Suprapubic skin (tissue), 4 donors: ENCODE data around the gene PDGFC. TPM values are rescaled to one million over a fixed set of nuclear protein-coding genes. Genes with fewer than 3 reads are reported as not detected.

Experiments used
- DNase-seq, 2 donors: peaks; one replicate each; pipeline ENCODE4 v3.0.0-alpha.2; 2019; ENCODE audit warnings: low spot score in 2 of 2
- H3K27ac ChIP-seq: fragments of 200-600 bp; sonication (generic); one replicate; pipeline ENCODE4 v1.5.1; 2019
- H3K27me3 ChIP-seq: fragments of 200-600 bp; sonication (generic); one replicate; pipeline ENCODE4 v1.5.1; 2019
- H3K36me3 ChIP-seq: fragments of 200-600 bp; sonication (generic); one replicate; pipeline ENCODE4 v1.5.1; 2019
- H3K4me1 ChIP-seq: fragments of 200-600 bp; sonication (generic); one replicate; pipeline ENCODE4 v1.5.1; 2019
- H3K4me3 ChIP-seq: fragments of 200-600 bp; sonication (generic); one replicate; pipeline ENCODE4 v1.5.1; 2019; ENCODE audit warnings: mild to moderate bottlenecking
- H3K9me3 ChIP-seq: fragments of 200-600 bp; sonication (generic); one replicate; pipeline ENCODE4 v1.5.1; 2019
- EP300 ChIP-seq: sonication (generic); formaldehyde crosslinking; IDR thresholded peaks from one replicate; pipeline ENCODE4 v1.6.1; 2017; ENCODE audit warnings: antibody characterized with exemption
- POLR2A ChIP-seq, 2 donors: fragments of 450-650 bp; IDR thresholded peaks; one replicate each; pipeline ENCODE4 v1.6.1; 2017; ENCODE audit warnings: antibody characterized with exemption in 2 of 2, mild to moderate bottlenecking in 2 of 2, moderate library complexity in 2 of 2
- POLR2AphosphoS5 ChIP-seq, 3 donors: sonication (generic); formaldehyde crosslinking; IDR thresholded peaks; one replicate each; pipeline ENCODE4 v1.6.1; 2017; ENCODE audit warnings: antibody characterized with exemption in 3 of 3
- WGBS: methylation state at CpG from one replicate; pipeline ENCODE4 v1.1.5; 2018; 5-methylcytosine and 5-hydroxymethylcytosine counted together
- total RNA-seq, 4 donors: library from RNA; depleted of rRNA; stranded (reverse); fragments of >200 nt; gene quantifications; one replicate each; pipeline ENCODE4 v1.1.0, GENCODE V29; 2016
- TF ChIP-seq, protein P1 (sequence below), 2 donors: fragments of 200-600 bp in 1 of 2; fragments of 450-650 bp in 1 of 2; sonication (generic) in 1 of 2; IDR thresholded peaks; one replicate each; pipeline ENCODE4 v1.5.1; 2016 to 2019; ENCODE audit warnings: antibody characterized with exemption in 2 of 2, mild to moderate bottlenecking in 1 of 2, moderate library complexity in 1 of 2

The PDGFC gene
- total RNA-seq, 4 donors from 2014 or later, result 12.0 to 26.4 (median 22.4) TPM

DNA sequence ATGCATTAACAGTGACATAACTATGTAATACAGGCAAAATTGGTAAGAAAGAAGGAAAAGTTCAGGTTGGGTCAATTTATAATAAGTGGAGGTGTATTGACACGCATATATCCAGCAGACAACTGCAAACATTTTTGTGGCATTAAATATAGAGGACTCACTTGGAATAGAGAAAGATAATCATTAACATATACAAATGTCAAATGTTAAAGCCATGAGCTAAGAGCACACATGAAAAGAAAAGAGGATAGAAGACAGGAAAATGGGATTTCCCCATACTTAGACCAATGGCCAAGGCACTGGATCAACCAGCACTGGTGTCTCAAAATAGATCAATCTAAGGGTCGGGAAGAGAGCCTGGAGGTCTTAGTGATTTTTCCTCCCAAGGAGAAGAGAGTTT is 187.6 kb downstream of the PDGFC start:
- no peak for DNase-seq
- Histone ChIP-seq H3K9me3 (no peaks in the 10 kb centered on the region), H3K27ac (no peak overlapping the region), H3K27me3 (no peaks in the 10 kb centered on the region), H3K4me1 (peaks cover 16% of the 10 kb centered on the region), H3K4me3 (no peak overlapping the region), H3K36me3 (no peaks in the 10 kb centered on the region)
- TF ChIP-seq POLR2AphosphoS5 (IDR thresholded peaks at IDR 0.05) (no peak), POLR2A (IDR thresholded peaks at IDR 0.05) (no peak), EP300 (no peak)
- TF ChIP-seq, protein P1, sequence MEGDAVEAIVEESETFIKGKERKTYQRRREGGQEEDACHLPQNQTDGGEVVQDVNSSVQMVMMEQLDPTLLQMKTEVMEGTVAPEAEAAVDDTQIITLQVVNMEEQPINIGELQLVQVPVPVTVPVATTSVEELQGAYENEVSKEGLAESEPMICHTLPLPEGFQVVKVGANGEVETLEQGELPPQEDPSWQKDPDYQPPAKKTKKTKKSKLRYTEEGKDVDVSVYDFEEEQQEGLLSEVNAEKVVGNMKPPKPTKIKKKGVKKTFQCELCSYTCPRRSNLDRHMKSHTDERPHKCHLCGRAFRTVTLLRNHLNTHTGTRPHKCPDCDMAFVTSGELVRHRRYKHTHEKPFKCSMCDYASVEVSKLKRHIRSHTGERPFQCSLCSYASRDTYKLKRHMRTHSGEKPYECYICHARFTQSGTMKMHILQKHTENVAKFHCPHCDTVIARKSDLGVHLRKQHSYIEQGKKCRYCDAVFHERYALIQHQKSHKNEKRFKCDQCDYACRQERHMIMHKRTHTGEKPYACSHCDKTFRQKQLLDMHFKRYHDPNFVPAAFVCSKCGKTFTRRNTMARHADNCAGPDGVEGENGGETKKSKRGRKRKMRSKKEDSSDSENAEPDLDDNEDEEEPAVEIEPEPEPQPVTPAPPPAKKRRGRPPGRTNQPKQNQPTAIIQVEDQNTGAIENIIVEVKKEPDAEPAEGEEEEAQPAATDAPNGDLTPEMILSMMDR (IDR thresholded peaks at IDR 0.05), result no peak
- WGBS, result 92% methylated on average over 2 of the region's 2 CpGs

DNA sequence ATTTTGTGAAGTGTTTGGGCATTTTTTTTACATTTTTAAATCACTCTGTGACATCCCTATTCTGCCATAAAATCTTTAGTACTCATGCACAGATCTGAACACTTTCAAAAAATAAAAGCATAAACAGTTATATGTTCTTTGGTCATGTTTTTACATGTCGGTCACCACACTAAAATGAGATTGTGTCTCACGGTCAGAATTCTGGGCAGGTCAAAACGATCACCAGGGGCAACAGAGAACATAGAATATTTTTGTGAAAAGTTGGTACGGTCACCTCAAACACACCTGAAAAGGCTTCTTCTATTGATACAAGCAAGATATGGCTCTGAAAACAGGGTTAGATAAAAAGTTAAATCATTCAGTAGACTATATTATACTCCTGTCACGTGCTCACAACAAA is 189.1 kb downstream of the PDGFC start:
- no peaks in the 10 kb centered on the region for H3K36me3 ChIP-seq
- TF ChIP-seq POLR2A (IDR thresholded peaks at IDR 0.05) (no peak), POLR2AphosphoS5 (IDR thresholded peaks at IDR 0.05) (no peak), EP300 (no peak)
- TF ChIP-seq, protein P1 (IDR thresholded peaks at IDR 0.05), result no peak
- no peak for DNase-seq
- no peak overlapping the region for H3K27ac ChIP-seq
- no peaks in the 10 kb centered on the region for H3K9me3 ChIP-seq
- H3K4me1 ChIP-seq, result peaks cover 30% of the 10 kb centered on the region
- WGBS, result 68% methylated on average over 5 of the region's 5 CpGs
- no peak overlapping the region for H3K4me3 ChIP-seq
- H3K27me3 ChIP-seq, result no peaks in the 10 kb centered on the region

DNA sequence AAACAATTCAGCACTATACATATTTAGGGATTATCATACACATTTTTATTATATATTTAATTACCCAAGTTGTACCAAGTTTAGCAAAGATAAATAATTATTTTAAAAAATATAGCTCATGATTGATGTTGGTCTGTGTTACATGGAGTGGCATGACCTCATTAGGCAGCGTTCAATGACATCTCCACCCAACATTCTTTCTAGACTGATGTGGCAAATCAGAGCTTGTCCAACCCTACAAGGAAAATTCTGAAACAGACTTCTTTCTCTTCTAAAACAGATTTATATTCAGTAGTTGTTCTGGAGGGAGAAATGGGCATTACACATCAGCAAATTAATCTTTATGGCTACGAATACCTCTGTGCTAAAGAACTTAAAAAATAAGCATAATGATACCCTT is 189.7 kb downstream of the PDGFC start:
- H3K4me1 ChIP-seq, result peaks cover 30% of the 10 kb centered on the region
- H3K9me3 ChIP-seq, result no peaks in the 10 kb centered on the region
- no peak overlapping the region for H3K27ac ChIP-seq
- H3K4me3 ChIP-seq, result no peak overlapping the region
- WGBS, result 36% methylated on average over 2 of the region's 2 CpGs
- TF ChIP-seq POLR2AphosphoS5 (IDR thresholded peaks at IDR 0.05) (no peak), POLR2A (IDR thresholded peaks at IDR 0.05) (no peak), EP300 (no peak)
- TF ChIP-seq, protein P1 (IDR thresholded peaks at IDR 0.05), result no peak
- H3K27me3 ChIP-seq, result no peaks in the 10 kb centered on the region
- no peaks in the 10 kb centered on the region for H3K36me3 ChIP-seq
- no peak for DNase-seq

DNA sequence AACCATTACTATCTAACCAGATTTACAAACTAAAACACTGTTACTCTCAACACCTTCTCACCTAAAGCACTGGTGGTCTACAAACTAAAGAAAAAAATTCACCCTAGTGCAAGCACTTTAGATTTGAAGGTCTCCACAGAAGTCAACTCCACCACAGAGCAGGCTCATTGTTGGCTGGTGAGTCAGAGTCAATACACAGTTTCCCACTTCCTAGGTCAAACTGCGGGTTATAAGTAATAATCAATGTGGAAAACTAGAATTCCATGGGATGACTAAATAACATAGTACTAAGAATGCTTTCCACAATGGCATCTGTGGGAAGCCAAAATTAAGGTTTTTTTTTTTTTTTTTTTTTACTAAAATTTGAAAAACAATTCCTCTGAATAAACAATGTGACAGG is 191.8 kb downstream of the PDGFC start:
- no peak overlapping the region for H3K27ac ChIP-seq
- 98% methylated on average over 1 of the region's 1 CpG for WGBS

DNA sequence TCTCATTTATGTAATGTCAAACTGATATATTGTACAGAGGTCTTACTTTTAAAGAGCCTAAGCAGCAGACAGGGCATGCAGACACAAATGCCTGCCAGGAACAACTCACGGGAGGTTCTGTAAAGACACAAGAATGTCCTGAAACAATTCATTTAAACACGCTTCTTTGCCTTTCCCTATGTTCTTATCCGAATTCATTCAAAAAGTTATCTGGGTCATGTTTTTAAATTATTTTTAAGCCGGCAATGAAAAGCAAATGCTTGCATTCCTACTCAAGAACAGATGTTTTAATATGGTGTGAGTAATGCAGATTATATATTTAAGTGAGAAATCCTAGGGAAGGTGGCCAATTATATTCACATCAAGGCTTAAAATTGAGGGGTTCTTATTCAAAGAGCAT is 192.6 kb downstream of the PDGFC start:
- H3K27me3 ChIP-seq, result no peaks in the 10 kb centered on the region
- TF ChIP-seq POLR2AphosphoS5 (IDR thresholded peaks at IDR 0.05), result no peak
- TF ChIP-seq, protein P1 (IDR thresholded peaks at IDR 0.05), result no peak
- TF ChIP-seq EP300, result no peak
- no peak for TF ChIP-seq POLR2A (IDR thresholded peaks at IDR 0.05)
- 36% methylated on average over 4 of the region's 4 CpGs for WGBS
- H3K4me3 ChIP-seq, result no peak overlapping the region
- peak overlapping the region; percentile 37 for H3K27ac ChIP-seq
- H3K4me1 ChIP-seq, result peaks cover 50% of the 10 kb centered on the region
- DNase-seq, result no peak
- H3K9me3 ChIP-seq, result no peaks in the 10 kb centered on the region
- H3K36me3 ChIP-seq, result no peaks in the 10 kb centered on the region

More for the DNA sequence above, 191.8 kb downstream of the PDGFC start:
- H3K27me3 ChIP-seq, result no peaks in the 10 kb centered on the region
- DNase-seq, result no peak
- H3K4me3 ChIP-seq, result no peak overlapping the region
- no peaks in the 10 kb centered on the region for H3K9me3 ChIP-seq
- H3K36me3 ChIP-seq, result no peaks in the 10 kb centered on the region
- peaks cover 45% of the 10 kb centered on the region for H3K4me1 ChIP-seq
- TF ChIP-seq EP300, result no peak
- TF ChIP-seq, protein P1 (IDR thresholded peaks at IDR 0.05), result no peak
- TF ChIP-seq POLR2AphosphoS5 (IDR thresholded peaks at IDR 0.05), result no peak
- TF ChIP-seq POLR2A (IDR thresholded peaks at IDR 0.05), result no peak
